Activated naive CD8-positive, alpha-beta T cell treated with anti-CD3 and anti-CD28 coated beads, Interleukin-2, amount 50 U/mL, for 24 hours (primary cell): ENCODE measurements around the gene ZFAND2A.
A peak's percentile ranks its signal among the peaks of the same experiment; 100 is the strongest.

Experiments
- ATAC-seq: fragments of 150-1000 bp; cut with Tn5 transposase; one replicate; pipeline ENCODE4 v1.10.0; 2021
- DNase-seq: peaks from one replicate; pipeline ENCODE4 v3.0.0; 2021
- H3K27ac Mint-ChIP-seq: one replicate; pipeline ENCODE4 v1.8.0; 2021; ENCODE audit warnings: mild to moderate bottlenecking, mixed read lengths
- H3K27me3 Mint-ChIP-seq: one replicate; pipeline ENCODE4 v1.8.0; 2021; ENCODE audit warnings: mixed read lengths
- H3K36me3 Mint-ChIP-seq: one replicate; pipeline ENCODE4 v1.8.0; 2021; ENCODE audit warnings: low read depth, mixed read lengths
- H3K4me1 Mint-ChIP-seq: one replicate; pipeline ENCODE4 v1.8.0; 2021; ENCODE audit warnings: mixed read lengths
- H3K4me3 Mint-ChIP-seq: one replicate; pipeline ENCODE4 v1.8.0; 2021; ENCODE audit warnings: mild to moderate bottlenecking, moderate library complexity, mixed read lengths
- H3K9me3 Mint-ChIP-seq: one replicate; pipeline ENCODE4 v1.8.0; 2021; ENCODE audit warnings: mixed read lengths

ZFAND2A gene

GRCh38 chr7:1104516-1105179, 55.3 kb downstream of the ZFAND2A start:
- Mint-ChIP-seq H3K36me3 (no peaks in the 10 kb centered on the region), H3K4me3 (no peak overlapping the region), H3K27me3 (no peaks in the 10 kb centered on the region), H3K27ac (no peak overlapping the region), H3K4me1 (peaks cover 19% of the 10 kb centered on the region), H3K9me3 (no peaks in the 10 kb centered on the region)
- DNase-seq (no peak), ATAC-seq (no peak)

- H3K9me3 Mint-ChIP-seq, result no peaks in the 10 kb centered on the region
- H3K4me3 Mint-ChIP-seq, result peak overlapping the region; percentile 6
- peaks cover 19% of the 10 kb centered on the region for H3K4me1 Mint-ChIP-seq
- ATAC-seq (no peak), DNase-seq (no peak)
- no peaks in the 10 kb centered on the region for H3K36me3 Mint-ChIP-seq
- peak overlapping the region; percentile 69 for H3K27ac Mint-ChIP-seq
- H3K27me3 Mint-ChIP-seq, result no peaks in the 10 kb centered on the region
Observed at GRCh38 chr7:1103789-1104515, 56.0 kb downstream of the ZFAND2A start.

- H3K27me3 Mint-ChIP-seq, result no peaks in the 10 kb centered on the region
- H3K9me3 Mint-ChIP-seq, result no peaks in the 10 kb centered on the region
- peak; percentile 31 for DNase-seq
- peaks cover 19% of the 10 kb centered on the region for H3K4me1 Mint-ChIP-seq
- H3K36me3 Mint-ChIP-seq, result peaks cover 3% of the 10 kb centered on the region
- ATAC-seq, result peak; percentile 69
- H3K4me3 Mint-ChIP-seq, result peak overlapping the region; percentile 6
- H3K27ac Mint-ChIP-seq, result peak overlapping the region; percentile 69
Observed at GRCh38 chr7:1103009-1103788, 56.8 kb downstream of the ZFAND2A start.
